Measurements from ENCODE around the gene LRRC71.

LRRC71 gene

GRCh38 chr1:156958247-156958714, 37.8 kb downstream of the LRRC71 start:
- no peak for TF ChIP-seq CTCF (conservative IDR thresholded peaks at IDR 0.05; ENCODE audit: low read depth)
- no peak overlapping the region for H3K27ac ChIP-seq
- no peak for DNase-seq (ENCODE audit: low spot score)
- ChIA-PET POLR2A (ENCODE audit: low non-redundant PET) (no interaction called here), CTCF (interaction anchor here (1.0 to 1.2 kb wide), 2 partner anchors 9 to 30 kb away, joined by 3 to 5 read pairs; no protein-coding TSS in a partner anchor)

GRCh38 chr1:156959414-156959813, 39.0 kb downstream of the LRRC71 start:
- no peak for DNase-seq (ENCODE audit: low spot score)
- TF ChIP-seq CTCF (conservative IDR thresholded peaks at IDR 0.05; ENCODE audit: low read depth): no peak
- CTCF ChIA-PET: interaction anchor here (0.7 to 1.0 kb wide), 2 partner anchors 27 to 32 kb away, joined by 3 read pairs; no protein-coding TSS in a partner anchor
- no peak overlapping the region for H3K27ac ChIP-seq
- POLR2A ChIA-PET (ENCODE audit: low non-redundant PET): no interaction called here

GRCh38 chr1:156959925-156960324, 39.5 kb downstream of the LRRC71 start:
- no peak overlapping the region for H3K27ac ChIP-seq
- POLR2A ChIA-PET (ENCODE audit: low non-redundant PET): no interaction called here
- no peak for DNase-seq (ENCODE audit: low spot score)
- no peak for TF ChIP-seq CTCF (conservative IDR thresholded peaks at IDR 0.05; ENCODE audit: low read depth)
- CTCF ChIA-PET: interaction anchor here (0.7 to 1.0 kb wide), 2 partner anchors 11 to 32 kb away, joined by 3 read pairs; no protein-coding TSS in a partner anchor

- ChIA-PET CTCF (no interaction called here), POLR2A (ENCODE audit: low non-redundant PET) (no interaction called here)
Observed at GRCh38 chr1:156961709-156962108, 41.3 kb downstream of the LRRC71 start.

GRCh38 chr1:156963621-156964020, 43.2 kb downstream of the LRRC71 start:
- DNase-seq (ENCODE audit: low spot score): no peak
- ChIA-PET CTCF (interaction anchor here (0.6 kb wide), 1 partner anchor 190 kb away, joined by 3 read pairs; no protein-coding TSS in a partner anchor), POLR2A (ENCODE audit: low non-redundant PET) (no interaction called here)
- TF ChIP-seq CTCF (conservative IDR thresholded peaks at IDR 0.05; ENCODE audit: low read depth): no peak
- no peak overlapping the region for H3K27ac ChIP-seq

More at GRCh38 chr1:156961709-156962108, 41.3 kb downstream of the LRRC71 start:
- H3K27ac ChIP-seq: no peak overlapping the region
- TF ChIP-seq CTCF (conservative IDR thresholded peaks at IDR 0.05; ENCODE audit: low read depth): no peak
- peak; percentile 22 for DNase-seq (ENCODE audit: low spot score)

- H3K27ac ChIP-seq: no peak overlapping the region
- POLR2A ChIA-PET (ENCODE audit: low non-redundant PET): no interaction called here
- CTCF ChIA-PET: no interaction called here
- no peak for DNase-seq (ENCODE audit: low spot score)
- TF ChIP-seq CTCF (conservative IDR thresholded peaks at IDR 0.05; ENCODE audit: low read depth): no peak
Observed at GRCh38 chr1:156964441-156964840, 44.0 kb downstream of the LRRC71 start.
